SK-N-SH treated with all-trans-retinoic acid at 6 μM for 48 hours (cell line): Measurements from ENCODE around the gene PSMD3.

ENCODE experiments used
- CSDC2 ChIP-seq: fragments of 250-450 bp; sonication (Bioruptor Pico); IDR thresholded peaks from 2 replicates; pipeline ENCODE4 v1.5.0; 2020; ENCODE audit warnings: mild to moderate bottlenecking, moderate library complexity
- CSRNP3 ChIP-seq: fragments of 250-450 bp; sonication (Bioruptor Pico); IDR thresholded peaks from 2 replicates; pipeline ENCODE4 v1.5.1; 2021; ENCODE audit warnings: mild to moderate bottlenecking, moderate library complexity
- ESRRG ChIP-seq: fragments of 250-450 bp; sonication (Bioruptor Pico); IDR thresholded peaks from 2 replicates; pipeline ENCODE4 v1.6.1; 2021; ENCODE audit warnings: mild to moderate bottlenecking
- ISL1 ChIP-seq: fragments of 250-450 bp; sonication (Bioruptor Pico); IDR thresholded peaks from 2 replicates; pipeline ENCODE4 v2.1.2; 2022; ENCODE audit warnings: mild to moderate bottlenecking, moderate library complexity
- PATZ1 ChIP-seq: fragments of 250-450 bp; sonication (Bioruptor Pico); IDR thresholded peaks from 2 replicates; pipeline ENCODE4 v1.8.0; 2020; ENCODE audit warnings: mild to moderate bottlenecking, moderate library complexity, borderline replicate concordance
- PPARA ChIP-seq: fragments of 250-450 bp; sonication (Bioruptor Pico); IDR thresholded peaks from 2 replicates; pipeline ENCODE4 v1.5.0; 2020; ENCODE audit warnings: mild to moderate bottlenecking, borderline replicate concordance
- RARB ChIP-seq: fragments of 250-450 bp; sonication (Bioruptor Pico); IDR thresholded peaks from 2 replicates; pipeline ENCODE4 v1.8.0; 2021; ENCODE audit warnings: mild to moderate bottlenecking, moderate library complexity
- SNAI2 ChIP-seq: fragments of 250-450 bp; sonication (Bioruptor Pico); IDR thresholded peaks from 2 replicates; pipeline ENCODE4 v1.5.0; 2020; ENCODE audit warnings: mild to moderate bottlenecking, moderate library complexity
- TCF4 ChIP-seq: fragments of 250-450 bp; sonication (Bioruptor Pico); IDR thresholded peaks from 2 replicates; pipeline ENCODE4 v1.8.0; 2021; ENCODE audit warnings: mild to moderate bottlenecking, moderate library complexity, borderline replicate concordance
- ZFP3 ChIP-seq: fragments of 250-450 bp; sonication (Bioruptor Pico); IDR thresholded peaks from 2 replicates; pipeline ENCODE4 v1.5.0; 2020; ENCODE audit warnings: mild to moderate bottlenecking, moderate library complexity
- ZFP30 ChIP-seq: fragments of 450-650 bp; formaldehyde crosslinking; IDR thresholded peaks from 2 replicates; pipeline ENCODE4 v1.5.0; 2022; ENCODE audit warnings: mild to moderate bottlenecking, moderate library complexity
- ZNF565 ChIP-seq: fragments of 450-650 bp; formaldehyde crosslinking; conservative IDR thresholded peaks from 2 replicates; pipeline ENCODE4 v1.5.0; 2020; ENCODE audit warnings: low read depth, mild to moderate bottlenecking, moderate library complexity
- ZNF70 ChIP-seq: fragments of 450-650 bp; formaldehyde crosslinking; IDR thresholded peaks from 2 replicates; pipeline ENCODE4 v1.5.0; 2020; ENCODE audit warnings: mild to moderate bottlenecking, moderate library complexity

GRCh38 chr17:40022497-40022896 lies 41.9 kb downstream of the PSMD3 start:
- TF ChIP-seq PPARA (CRISPR knock-in tag) (no peak), ESRRG (CRISPR knock-in tag) (no peak), CSDC2 (CRISPR knock-in tag) (no peak), RARB (CRISPR knock-in tag) (no peak), ZFP3 (CRISPR knock-in tag) (no peak), ZFP30 (CRISPR knock-in tag) (no peak), CSRNP3 (CRISPR knock-in tag) (no peak), TCF4 (CRISPR knock-in tag) (no peak), PATZ1 (no peak), ZNF565 (no peak), ZNF70 (CRISPR knock-in tag) (no peak), ISL1 (CRISPR knock-in tag) (no peak), SNAI2 (CRISPR knock-in tag) (no peak)
